ENCODE measurements around the gene NIPSNAP2. TPM values are rescaled to one million over a fixed set of nuclear protein-coding genes. Genes with fewer than 3 reads are reported as not detected.
"Not testable (repeated sequence)": the region's sequence is repeated elsewhere in the genome, so short reads cannot be mapped to it uniquely, and the experiment has no call there.

NIPSNAP2 gene
- total RNA-seq, 1 donor from 2014 or later: 47.7 TPM

- no peak for TF ChIP-seq CTCF (IDR thresholded peaks at IDR 0.05)
- no peaks in the 10 kb centered on the region for H3K36me3 ChIP-seq
- H3K27me3 ChIP-seq: no peaks in the 10 kb centered on the region
- no peaks in the 10 kb centered on the region for H3K9me3 ChIP-seq
- H3K4me1 ChIP-seq: no peaks in the 10 kb centered on the region
- ATAC-seq (no peak), DNase-seq (no peak)
- intact Hi-C loops (cut with DNase I): no loop called here
- no peak overlapping the region for H3K4me3 ChIP-seq
- H3K27ac ChIP-seq: no peak overlapping the region
These were observed 42.8 kb downstream of the NIPSNAP2 start for GRCh38 chr7:56007167-56007652.

- intact Hi-C loops (cut with DNase I): no loop called here
- Histone ChIP-seq H3K9me3 (no peaks in the 10 kb centered on the region), H3K27ac (no peak overlapping the region), H3K27me3 (no peaks in the 10 kb centered on the region), H3K4me1 (no peaks in the 10 kb centered on the region), H3K36me3 (no peaks in the 10 kb centered on the region), H3K4me3 (no peak overlapping the region)
- no peak for DNase-seq
- no peak for ATAC-seq
- no peak for TF ChIP-seq CTCF (IDR thresholded peaks at IDR 0.05)
These were observed 43.5 kb downstream of the NIPSNAP2 start for GRCh38 chr7:56007891-56008290.

- peaks cover 11% of the 10 kb centered on the region for H3K36me3 ChIP-seq
- H3K27ac ChIP-seq: no peak overlapping the region
- no peak overlapping the region for H3K4me3 ChIP-seq
- no peak for TF ChIP-seq CTCF (IDR thresholded peaks at IDR 0.05)
- no peaks in the 10 kb centered on the region for H3K4me1 ChIP-seq
- no peaks in the 10 kb centered on the region for H3K9me3 ChIP-seq
- intact Hi-C loops (cut with DNase I): no loop called here
- ATAC-seq (no peak), DNase-seq (no peak)
- no peaks in the 10 kb centered on the region for H3K27me3 ChIP-seq
These were observed 45.3 kb downstream of the NIPSNAP2 start for GRCh38 chr7:56009695-56010094.

GRCh38 chr7:56017015-56017414, 52.6 kb downstream of the NIPSNAP2 start:
- H3K36me3 ChIP-seq: peaks cover 21% of the 10 kb centered on the region
- H3K4me3 ChIP-seq; H3K9me3 ChIP-seq; H3K27me3 ChIP-seq; H3K4me1 ChIP-seq; ATAC-seq; intact Hi-C loops (cut with DNase I); DNase-seq; H3K27ac ChIP-seq: not testable (repeated sequence)

GRCh38 chr7:56019501-56019900, 55.1 kb downstream of the NIPSNAP2 start:
- peaks cover 12% of the 10 kb centered on the region for H3K36me3 ChIP-seq
- no peak for DNase-seq
- intact Hi-C loops (cut with DNase I): no loop called here

GRCh38 chr7:56023500-56023899, 59.1 kb downstream of the NIPSNAP2 start:
- Histone ChIP-seq H3K4me1 (no peaks in the 10 kb centered on the region), H3K27ac (no peak overlapping the region), H3K9me3 (no peaks in the 10 kb centered on the region), H3K27me3 (no peaks in the 10 kb centered on the region), H3K36me3 (peaks cover 5% of the 10 kb centered on the region), H3K4me3 (no peak overlapping the region)
- intact Hi-C loops (cut with DNase I): no loop called here
- no peak for TF ChIP-seq CTCF (IDR thresholded peaks at IDR 0.05)
- DNase-seq (no peak), ATAC-seq (no peak)

More at GRCh38 chr7:56019501-56019900, 55.1 kb downstream of the NIPSNAP2 start:
- Histone ChIP-seq H3K4me3 (no peak overlapping the region), H3K27me3 (no peaks in the 10 kb centered on the region), H3K9me3 (no peaks in the 10 kb centered on the region), H3K4me1 (no peaks in the 10 kb centered on the region), H3K27ac (no peak overlapping the region)
- TF ChIP-seq CTCF (IDR thresholded peaks at IDR 0.05): no peak
- no peak for ATAC-seq

Measured in upper lobe of right lung (tissue), 1 donor.